Heart right ventricle (tissue), 16 donors: ENCODE measurements around the gene ZNF326. TPM values are rescaled to one million over a fixed set of nuclear protein-coding genes. Genes with fewer than 3 reads are reported as not detected.
"Not testable (repeated sequence)": the region's sequence is repeated elsewhere in the genome, so short reads cannot be mapped to it uniquely, and the experiment has no call there.

Experiments
- ATAC-seq, 8 donors: fragments of 200-7000 bp; cut with Tn5 transposase; one replicate each; pipeline ENCODE4 v1.9.1; 2020; ENCODE audit warnings: mild to moderate bottlenecking in 8 of 8, moderate library complexity in 8 of 8, moderate number of reproducible peaks in 1 of 8
- DNase-seq, 2 donors: peaks; one replicate each; pipeline ENCODE4 v3.0.0-alpha.2; 2020
- H3K27ac ChIP-seq, 10 donors: fragments of 200-600 bp; sonication (generic) in 2 of 10; one replicate each; pipeline versions ENCODE4 v1.5.0 to v1.8.0; 2020 to 2022; ENCODE audit warnings: mild to moderate bottlenecking in 3 of 10
- H3K27me3 ChIP-seq, 7 donors: fragments of 200-600 bp; one replicate each; pipeline ENCODE4 v1.8.0; 2021 to 2022; ENCODE audit warnings: mild to moderate bottlenecking in 2 of 7
- H3K36me3 ChIP-seq, 9 donors: fragments of 200-600 bp; sonication (generic) in 1 of 9; one replicate each; pipeline versions ENCODE4 v1.5.0 to v1.8.0; 2020 to 2022; ENCODE audit warnings: mild to moderate bottlenecking in 2 of 9
- H3K4me1 ChIP-seq, 9 donors: fragments of 200-600 bp; sonication (generic) in 1 of 9; one replicate each; pipeline versions ENCODE4 v1.5.0 to v1.8.0; 2020 to 2022; ENCODE audit warnings: mild to moderate bottlenecking in 4 of 9
- H3K4me3 ChIP-seq, 10 donors: fragments of 200-600 bp; sonication (generic) in 2 of 10; one replicate each; pipeline versions ENCODE4 v1.5.0 to v1.8.0; 2020 to 2022; ENCODE audit warnings: mild to moderate bottlenecking in 7 of 10, moderate library complexity in 2 of 10
- H3K9me3 ChIP-seq, 11 donors: fragments of 200-600 bp in 10 of 11; sonication (generic) in 2 of 11; one replicate each; pipeline versions ENCODE4 v1.5.0 to v1.8.0; 2013 to 2022; ENCODE audit warnings: mild to moderate bottlenecking in 2 of 11, control low read depth in 1 of 11, moderate library complexity in 1 of 11
- WGBS, 2 donors: extraction: QIAGEN DNeasy Blood & Tissue Kit; methylation state at CpG; one replicate each; pipeline ENCODE4 v1.1.7; 2013; ENCODE audit warnings: inconsistent platforms in 1 of 2; 5-methylcytosine and 5-hydroxymethylcytosine counted together
- intact Hi-C, 10 donors: fragments of 100-400 bp; cut with DNase I; formaldehyde crosslinking; loops; one replicate each; pipeline versions ENCODE4 v1.11.1 to v1.14.2; 2022
- polyA plus RNA-seq, 2 donors: library from polyadenylated mRNA; stranded (reverse); fragments of 200-250 nt; gene quantifications; one replicate each; pipeline ENCODE4 v1.2.3, GENCODE V29; 2013
- total RNA-seq, 10 donors: library from RNA; stranded (reverse); fragmentation: NEBNext Ultra II Directional in 3 of 10; extraction: Animal tissue kit (Norgen Biotek cat#: 25700) in 3 of 10; gene quantifications; one replicate each; pipeline versions ENCODE4 v1.2.1 to v1.2.4, GENCODE V29; 2021 to 2023
- TF ChIP-seq, protein P1 (sequence below), 9 donors: fragments of 200-600 bp; sonication (generic) in 2 of 9; IDR thresholded peaks; one replicate each; pipeline versions ENCODE4 v1.5.0 to v1.8.0; 2021 to 2022; ENCODE audit warnings: antibody characterized with exemption in 9 of 9, mild to moderate bottlenecking in 5 of 9, moderate library complexity in 1 of 9
- donor health status: Arrhythmogenic right ventricular cardiomyopathy.
- donor health status: ischemic (EF 13 %, LVEDD 7.1; RV severe dilation, severe dysfunction).
- donor health status: healthy with polysubstance abuse.
- donor health status: DM: no; HTN: yes; CAD: no.
- donor health status: DM: no; HTN: no; CAD: no.
- donor health status: ischemic (EF 25% LVEDD 6.9; RV normal size, moderate dysfunction).
- donor health status: ischemic (EF 25% LVEDD 5.7; RV mildly dilated, moderate dysfunction).
- donor health status: healthy.
- donor health status: DM: yes; HTN: yes; CAD: no.
- donor health status: Ischemic cardiomyopathy.
- donor health status: ischemic (EF 35%, LVEDD 5.7; RV mildly dilated, moderate dysfunction).
- donor health status: nonischemic (EF 11% LVEDD 7.7; RV severe dilation, severe dysfunction).
- donor health status: DM: yes; HTN: yes; CAD: no.
- donor health status: PGD.
- donor health status: ischemic (EF 29% LVEDD 5.4; RV normal size, mild dysfunction).
- donor health status: nonischemic (EF 23%, LVEDD 6.1; RV moderate dilation, normal function).

ZNF326 gene
- total and polyA plus RNA-seq, 12 donors, result 7.6 to 14.3 (median 11.6) TPM

- TF ChIP-seq, protein P1, sequence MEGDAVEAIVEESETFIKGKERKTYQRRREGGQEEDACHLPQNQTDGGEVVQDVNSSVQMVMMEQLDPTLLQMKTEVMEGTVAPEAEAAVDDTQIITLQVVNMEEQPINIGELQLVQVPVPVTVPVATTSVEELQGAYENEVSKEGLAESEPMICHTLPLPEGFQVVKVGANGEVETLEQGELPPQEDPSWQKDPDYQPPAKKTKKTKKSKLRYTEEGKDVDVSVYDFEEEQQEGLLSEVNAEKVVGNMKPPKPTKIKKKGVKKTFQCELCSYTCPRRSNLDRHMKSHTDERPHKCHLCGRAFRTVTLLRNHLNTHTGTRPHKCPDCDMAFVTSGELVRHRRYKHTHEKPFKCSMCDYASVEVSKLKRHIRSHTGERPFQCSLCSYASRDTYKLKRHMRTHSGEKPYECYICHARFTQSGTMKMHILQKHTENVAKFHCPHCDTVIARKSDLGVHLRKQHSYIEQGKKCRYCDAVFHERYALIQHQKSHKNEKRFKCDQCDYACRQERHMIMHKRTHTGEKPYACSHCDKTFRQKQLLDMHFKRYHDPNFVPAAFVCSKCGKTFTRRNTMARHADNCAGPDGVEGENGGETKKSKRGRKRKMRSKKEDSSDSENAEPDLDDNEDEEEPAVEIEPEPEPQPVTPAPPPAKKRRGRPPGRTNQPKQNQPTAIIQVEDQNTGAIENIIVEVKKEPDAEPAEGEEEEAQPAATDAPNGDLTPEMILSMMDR (IDR thresholded peaks at IDR 0.05), result no peak
- DNase-seq (no peak), ATAC-seq (peak in 1 of 8 donors; percentile 44)
- Histone ChIP-seq H3K9me3 (no peaks in the 10 kb centered on the region), H3K27ac (no peak overlapping the region), H3K27me3 (no peaks in the 10 kb centered on the region), H3K4me1 (peaks cover 0 to 21% (median 0%) of the 10 kb centered on the region in 9 donors), H3K36me3 (no peaks in the 10 kb centered on the region), H3K4me3 (no peak overlapping the region)
- 54 to 63% methylated on average over 4 of the region's 4 CpGs for WGBS, 2 donors
- intact Hi-C loops, result loop anchor here in 1 of 10 donors (2.0 kb wide), 1 partner anchor 175 kb away; no protein-coding TSS in a partner anchor
These were observed 19.3 kb upstream of the ZNF326 start for GRCh38 chr1:89975540-89976125.

DNA sequence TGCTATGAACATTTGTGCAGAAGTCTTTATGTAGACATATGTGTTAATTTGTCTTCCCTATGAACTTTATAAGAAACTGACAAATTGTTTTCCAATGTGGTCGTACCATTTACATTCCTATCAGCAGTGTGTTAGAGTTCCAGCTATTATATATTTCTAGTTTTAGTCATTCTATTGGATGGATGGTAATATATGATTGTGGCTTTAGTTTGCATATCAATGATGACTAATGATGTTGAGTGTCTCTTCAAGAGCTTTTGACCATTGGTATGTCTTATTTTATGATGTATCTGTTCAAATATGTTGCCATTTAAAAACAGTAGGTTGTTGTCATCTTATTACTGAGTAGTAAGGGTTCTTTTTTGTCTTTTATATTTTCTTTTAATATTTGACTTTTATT, 16.2 kb upstream of the ZNF326 start:
- Histone ChIP-seq H3K27me3 (no peaks in the 10 kb centered on the region), H3K9me3 (no peaks in the 10 kb centered on the region), H3K4me3 (no peak overlapping the region), H3K4me1 (peaks cover 0 to 24% (median 6%) of the 10 kb centered on the region in 9 donors), H3K36me3 (no peaks in the 10 kb centered on the region), H3K27ac (no peak overlapping the region)
- ATAC-seq (no peak), DNase-seq (no peak)
- TF ChIP-seq, protein P1 (IDR thresholded peaks at IDR 0.05), result no peak
- WGBS, 2 donors, result 97 to 99% methylated on average over 1 of the region's 1 CpG
- intact Hi-C loops, result no loop called here

- ATAC-seq, result peak in 4 of 8 donors; percentile 18 to 75 (median 51)
- intact Hi-C loops, result loop anchor here in 6 of 10 donors (10.0 kb wide), 3 partner anchors 136 to 1006 kb away; no protein-coding TSS in a partner anchor
These were observed 14.3 kb upstream of the ZNF326 start for GRCh38 chr1:89980605-89981004.

GRCh38 chr1:89982846-89983245, 12.1 kb upstream of the ZNF326 start:
- not testable (repeated sequence) for H3K27me3 ChIP-seq, DNase-seq, H3K4me3 ChIP-seq, H3K27ac ChIP-seq, H3K9me3 ChIP-seq, H3K36me3 ChIP-seq, ATAC-seq
- intact Hi-C loops, result loop anchor here in 6 of 10 donors (10.0 kb wide), 3 partner anchors 138 to 1008 kb away; no protein-coding TSS in a partner anchor
- 88 to 92% methylated on average over 2 of the region's 2 CpGs for WGBS, 2 donors
- H3K4me1 ChIP-seq, result peaks cover 0 to 26% (median 0%) of the 10 kb centered on the region in 9 donors

More at GRCh38 chr1:89980605-89981004, 14.3 kb upstream of the ZNF326 start:
- TF ChIP-seq, protein P1 (IDR thresholded peaks at IDR 0.05), result no peak
- 41 to 47% methylated on average over 4 of the region's 4 CpGs for WGBS, 2 donors
- no peaks in the 10 kb centered on the region for H3K27me3 ChIP-seq
- no peak for DNase-seq
- H3K36me3 ChIP-seq, result no peaks in the 10 kb centered on the region
- no peaks in the 10 kb centered on the region for H3K9me3 ChIP-seq
- peak overlapping the region in 1 of 10 donors; percentile 7 for H3K27ac ChIP-seq
- peaks cover 0 to 15% (median under 1%) of the 10 kb centered on the region in 9 donors for H3K4me1 ChIP-seq
- no peak overlapping the region for H3K4me3 ChIP-seq

DNA sequence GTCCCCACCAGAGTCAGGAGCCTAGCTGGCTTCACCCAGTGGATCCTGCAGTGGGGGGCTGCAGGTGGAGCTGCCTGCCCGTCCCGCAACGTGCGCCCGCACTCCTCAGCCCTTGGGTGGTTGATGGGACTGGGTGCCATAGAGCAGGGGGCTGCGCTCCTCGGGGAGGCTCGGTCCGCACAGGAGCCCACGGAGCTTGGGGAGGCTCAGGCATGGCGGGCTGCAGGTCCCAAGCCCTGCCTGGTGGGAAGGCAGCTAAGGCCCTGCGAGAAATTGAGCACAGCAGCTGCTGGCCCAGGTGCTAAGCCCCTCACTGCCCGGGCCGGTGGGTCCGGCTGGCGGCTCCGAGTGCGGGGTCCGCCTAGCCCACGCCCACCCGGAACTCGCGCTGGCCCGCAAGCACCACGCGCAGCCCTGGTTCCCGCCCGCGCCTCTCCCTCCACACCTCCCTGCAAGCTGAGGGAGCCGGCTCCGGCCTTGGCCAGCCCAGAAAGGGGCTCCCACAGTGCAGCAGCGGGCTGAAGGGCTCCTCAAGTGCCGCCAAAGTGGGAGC, 10.3 kb upstream of the ZNF326 start:
- not testable (repeated sequence) for H3K27me3 ChIP-seq, H3K27ac ChIP-seq, DNase-seq, H3K9me3 ChIP-seq, H3K36me3 ChIP-seq, H3K4me3 ChIP-seq, ATAC-seq
- peaks cover 0 to 26% (median 0%) of the 10 kb centered on the region in 9 donors for H3K4me1 ChIP-seq
- intact Hi-C loops, result loop anchor here in 7 of 10 donors (5.0 to 10.0 kb wide), 5 partner anchors 140 to 1010 kb away; no protein-coding TSS in a partner anchor
- WGBS, 2 donors, result 97 to 98% methylated on average over 31 to 33 of the region's 33 CpGs
